Gastrocnemius medialis (tissue), 4 donors: ENCODE measurements around the gene DIAPH3. TPM values are rescaled to one million over a fixed set of nuclear protein-coding genes. Genes with fewer than 3 reads are reported as not detected.

Source experiments
- ATAC-seq, 2 donors: fragments of 150-250 bp; one replicate each; pipeline ENCODE4 v1.9.1; 2016
- DNase-seq, 2 donors: peaks; one replicate each; pipeline ENCODE4 v3.0.0-alpha.2; 2019
- H3K27ac ChIP-seq, 4 donors: fragments of 200-600 bp; sonication (generic); 1 replicate in 1 of 4; 2 replicates in 3 of 4; pipeline ENCODE4 v1.5.1; 2016 to 2018; ENCODE audit warnings: mild to moderate bottlenecking in 2 of 4, moderate library complexity in 1 of 4
- H3K27me3 ChIP-seq, 3 donors: fragments of 200-600 bp; sonication (generic) in 2 of 3; 1 replicate in 1 of 3; 2 replicates in 2 of 3; pipeline versions ENCODE4 v1.5.1 to v1.6.0; 2016 to 2019; ENCODE audit warnings: mild to moderate bottlenecking in 1 of 3, moderate library complexity in 1 of 3
- H3K36me3 ChIP-seq, 2 donors: fragments of 200-600 bp; sonication (generic) in 1 of 2; one replicate each; pipeline ENCODE4 v1.5.1; 2017 to 2018
- H3K4me1 ChIP-seq, 2 donors: fragments of 200-600 bp; sonication (generic) in 1 of 2; one replicate each; pipeline ENCODE4 v1.5.1; 2016 to 2017; ENCODE audit warnings: mild to moderate bottlenecking in 2 of 2
- H3K4me3 ChIP-seq, 4 donors: fragments of 200-600 bp; sonication (generic) in 3 of 4; 1 replicate in 1 of 4; 2 replicates in 3 of 4; pipeline ENCODE4 v1.5.1; 2016 to 2019; ENCODE audit warnings: mild to moderate bottlenecking in 2 of 4
- H3K9me3 ChIP-seq, 3 donors: fragments of 200-600 bp; sonication (generic) in 2 of 3; 1 replicate in 1 of 3; 2 replicates in 2 of 3; pipeline ENCODE4 v1.5.1; 2016 to 2019
- POLR2A ChIP-seq, 2 donors: fragments of 450-650 bp; IDR thresholded peaks; one replicate each; pipeline ENCODE4 v1.6.1; 2017; ENCODE audit warnings: antibody characterized with exemption in 2 of 2, mild to moderate bottlenecking in 2 of 2, moderate library complexity in 2 of 2
- in situ Hi-C, 4 donors: fragments of 200-750 bp; cut with MboI; loops; one replicate each; pipeline versions ENCODE4 v1.15.0 to v1.8.0; 2017; ENCODE audit warnings: low sequenced_read_pairs in 4 of 4
- intact Hi-C: fragments of 100-400 bp; cut with DNase I; formaldehyde crosslinking; loops from one replicate; pipeline ENCODE4 v1.15.1; 2023; ENCODE audit warnings: low total_unique reads
- total RNA-seq, 4 donors: library from RNA; depleted of rRNA; stranded (reverse); fragments of >200 nt; gene quantifications; one replicate each; pipeline versions ENCODE4 v1.1.0 to v1.2.3, GENCODE V29; 2016
- TF ChIP-seq, protein P1 (sequence below), 5 experiments: fragments of 450-650 bp in 3 of 5; fragments of 200-600 bp in 2 of 5; sonication (generic) in 2 of 5; IDR thresholded peaks in 4 of 5; conservative IDR thresholded peaks in 1 of 5; 1 replicate in 4 of 5; 2 replicates in 1 of 5; pipeline ENCODE4 v1.5.1; 2016 to 2019; ENCODE audit warnings: antibody characterized with exemption in 5 of 5, mild to moderate bottlenecking in 3 of 5, moderate library complexity in 3 of 5

The DIAPH3 gene
- total RNA-seq, 4 donors from 2014 or later: 0.13 TPM; not detected in 3

DNA sequence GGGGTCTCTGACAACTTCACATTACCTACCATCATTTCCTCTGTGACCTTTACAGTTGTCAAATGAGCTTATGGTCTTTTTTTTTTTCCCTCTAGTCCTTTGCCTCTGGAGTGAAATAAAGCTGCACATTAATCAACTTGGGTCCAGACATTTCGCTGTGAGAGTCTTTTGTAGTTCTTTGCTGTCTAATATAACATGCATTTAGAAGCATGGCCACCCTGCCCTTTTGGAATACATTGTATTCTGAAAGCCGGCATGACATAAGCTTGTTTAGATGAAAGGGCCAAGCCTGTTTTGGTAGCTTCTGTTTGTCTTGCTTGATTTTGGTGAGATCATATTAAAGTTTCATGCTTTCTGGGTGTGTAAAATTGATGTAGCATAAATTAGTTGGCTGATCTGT is 509.8 kb downstream of the DIAPH3 start:
- H3K4me3 ChIP-seq: no peak overlapping the region
- DNase-seq: no peak
- H3K9me3 ChIP-seq: no peaks in the 10 kb centered on the region
- TF ChIP-seq POLR2A (IDR thresholded peaks at IDR 0.05): no peak
- TF ChIP-seq, protein P1, sequence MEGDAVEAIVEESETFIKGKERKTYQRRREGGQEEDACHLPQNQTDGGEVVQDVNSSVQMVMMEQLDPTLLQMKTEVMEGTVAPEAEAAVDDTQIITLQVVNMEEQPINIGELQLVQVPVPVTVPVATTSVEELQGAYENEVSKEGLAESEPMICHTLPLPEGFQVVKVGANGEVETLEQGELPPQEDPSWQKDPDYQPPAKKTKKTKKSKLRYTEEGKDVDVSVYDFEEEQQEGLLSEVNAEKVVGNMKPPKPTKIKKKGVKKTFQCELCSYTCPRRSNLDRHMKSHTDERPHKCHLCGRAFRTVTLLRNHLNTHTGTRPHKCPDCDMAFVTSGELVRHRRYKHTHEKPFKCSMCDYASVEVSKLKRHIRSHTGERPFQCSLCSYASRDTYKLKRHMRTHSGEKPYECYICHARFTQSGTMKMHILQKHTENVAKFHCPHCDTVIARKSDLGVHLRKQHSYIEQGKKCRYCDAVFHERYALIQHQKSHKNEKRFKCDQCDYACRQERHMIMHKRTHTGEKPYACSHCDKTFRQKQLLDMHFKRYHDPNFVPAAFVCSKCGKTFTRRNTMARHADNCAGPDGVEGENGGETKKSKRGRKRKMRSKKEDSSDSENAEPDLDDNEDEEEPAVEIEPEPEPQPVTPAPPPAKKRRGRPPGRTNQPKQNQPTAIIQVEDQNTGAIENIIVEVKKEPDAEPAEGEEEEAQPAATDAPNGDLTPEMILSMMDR (IDR thresholded peaks at IDR 0.05 in 4 of 5, conservative IDR thresholded peaks at IDR 0.05 in 1 of 5): no peak
- in situ Hi-C loops (no loop called here), intact Hi-C loops (no loop called here)
- H3K27me3 ChIP-seq: no peaks in the 10 kb centered on the region
- peaks cover 0 to 4% of the 10 kb centered on the region in 2 donors for H3K4me1 ChIP-seq
- no peak for ATAC-seq
- no peaks in the 10 kb centered on the region for H3K36me3 ChIP-seq
- no peak overlapping the region for H3K27ac ChIP-seq

DNA sequence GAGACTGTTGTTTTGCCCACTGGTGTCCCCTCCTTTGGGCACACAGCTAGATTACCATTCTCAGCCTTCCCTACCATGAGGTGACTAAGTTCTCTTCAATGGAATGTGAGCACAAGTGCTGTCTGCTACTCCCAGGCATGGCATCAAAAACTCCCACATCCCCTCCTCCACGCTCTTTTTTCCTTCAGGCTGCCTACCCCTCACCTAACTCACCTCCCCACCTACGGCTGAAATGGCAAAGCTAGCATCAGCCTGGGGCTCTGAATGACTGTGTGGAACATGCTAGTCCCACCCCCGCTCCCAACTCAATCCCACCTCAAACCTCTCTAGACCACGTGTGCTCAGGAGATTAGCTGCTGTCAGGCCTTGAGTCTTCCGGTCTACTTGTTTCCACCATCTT is 512.2 kb downstream of the DIAPH3 start:
- Histone ChIP-seq H3K4me1 (no peaks in the 10 kb centered on the region), H3K27ac (no peak overlapping the region), H3K9me3 (no peaks in the 10 kb centered on the region), H3K36me3 (no peaks in the 10 kb centered on the region), H3K27me3 (no peaks in the 10 kb centered on the region), H3K4me3 (no peak overlapping the region)
- intact Hi-C loops (no loop called here), in situ Hi-C loops (no loop called here)
- no peak for TF ChIP-seq POLR2A (IDR thresholded peaks at IDR 0.05)
- TF ChIP-seq, protein P1 (IDR thresholded peaks at IDR 0.05 in 4 of 5, conservative IDR thresholded peaks at IDR 0.05 in 1 of 5): no peak
- ATAC-seq (no peak), DNase-seq (no peak)

DNA sequence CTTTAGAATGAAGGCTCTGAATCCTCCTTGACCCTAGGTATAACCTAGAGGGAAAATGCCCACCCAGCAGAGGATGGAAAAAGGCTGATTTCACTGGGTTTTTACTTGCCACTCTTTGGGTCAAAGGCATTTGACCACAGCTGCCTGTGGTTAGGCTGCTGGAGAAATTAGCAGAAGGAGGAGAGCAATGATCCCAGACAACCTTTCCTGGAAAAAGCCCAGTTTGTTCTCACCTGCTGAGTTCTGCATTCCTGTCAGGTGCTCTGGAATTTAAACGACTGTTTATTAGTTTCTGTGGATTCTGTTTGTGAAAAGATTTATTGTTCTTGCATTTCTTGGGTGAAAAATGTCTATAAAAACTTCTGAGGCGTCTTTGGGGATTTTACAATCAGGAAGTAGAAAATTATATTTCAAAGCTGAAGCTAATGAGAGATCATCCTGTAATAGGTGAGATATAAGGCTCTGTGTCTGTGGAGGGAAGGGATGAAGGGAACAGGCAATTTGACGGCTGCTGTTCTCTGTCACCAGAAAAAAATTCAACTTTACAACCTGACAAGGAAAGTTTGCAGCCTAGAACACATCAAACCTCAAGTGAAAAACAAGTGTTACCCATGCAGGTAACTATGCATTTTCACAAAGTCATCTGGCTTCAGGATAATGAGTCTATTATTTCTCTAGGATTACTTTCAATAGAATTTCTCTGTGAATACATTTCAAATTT is 519.7 kb downstream of the DIAPH3 start:
- intact Hi-C loops (no loop called here), in situ Hi-C loops (no loop called here)
- Histone ChIP-seq H3K27ac (no peak overlapping the region), H3K36me3 (no peaks in the 10 kb centered on the region), H3K9me3 (no peaks in the 10 kb centered on the region), H3K4me3 (no peak overlapping the region), H3K4me1 (no peaks in the 10 kb centered on the region), H3K27me3 (no peaks in the 10 kb centered on the region)
- no peak for TF ChIP-seq POLR2A (IDR thresholded peaks at IDR 0.05)
- TF ChIP-seq, protein P1 (IDR thresholded peaks at IDR 0.05 in 4 of 5, conservative IDR thresholded peaks at IDR 0.05 in 1 of 5): no peak
- ATAC-seq: no peak
- DNase-seq: no peak

DNA sequence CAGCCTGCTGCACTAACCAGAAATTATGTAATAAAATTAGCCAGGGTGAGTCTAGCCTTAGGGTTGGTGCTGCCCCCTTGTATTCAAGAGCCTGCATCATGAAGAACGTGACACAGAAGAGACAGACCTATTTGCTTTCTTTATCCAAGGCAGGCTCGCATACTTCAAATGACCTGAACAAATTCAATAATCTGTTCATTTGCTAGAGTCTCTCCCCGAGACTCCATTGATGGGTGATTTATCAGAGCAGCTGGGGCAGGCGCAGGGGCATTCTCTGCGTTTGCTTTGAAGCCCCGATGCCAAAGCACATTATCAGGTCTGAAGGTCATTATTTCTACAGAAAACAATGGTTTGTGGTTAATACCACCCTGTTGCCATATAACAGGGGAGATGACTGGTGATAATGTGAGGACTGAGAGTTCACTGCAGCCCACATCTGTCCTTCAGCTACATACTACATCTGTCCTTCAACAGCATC is 520.3 kb downstream of the DIAPH3 start:
- no peaks in the 10 kb centered on the region for H3K36me3 ChIP-seq
- H3K9me3 ChIP-seq: no peaks in the 10 kb centered on the region
- DNase-seq (no peak), ATAC-seq (no peak)
- TF ChIP-seq POLR2A (IDR thresholded peaks at IDR 0.05): no peak
- TF ChIP-seq, protein P1 (IDR thresholded peaks at IDR 0.05 in 4 of 5, conservative IDR thresholded peaks at IDR 0.05 in 1 of 5): no peak
- intact Hi-C loops: no loop called here
- no peaks in the 10 kb centered on the region for H3K27me3 ChIP-seq
- in situ Hi-C loops: no loop called here
- no peak overlapping the region for H3K4me3 ChIP-seq
- H3K4me1 ChIP-seq: no peaks in the 10 kb centered on the region
- no peak overlapping the region for H3K27ac ChIP-seq
